ENCODE results near the gene TOMM20. TPM values are rescaled to one million over a fixed set of nuclear protein-coding genes. Genes with fewer than 3 reads are reported as not detected.
A peak's percentile ranks its signal among the peaks of the same experiment; 100 is the strongest.

TOMM20 gene
- total RNA-seq, 1 donor from 2014 or later: 143 TPM

GRCh38 chr1:235075048-235075776, 53.4 kb downstream of the TOMM20 start:
- Histone ChIP-seq H3K9ac (ENCODE audit: low read length) (peak overlapping the region; percentile 91), H3K9me3 (ENCODE audit: insufficient read depth, low read depth, low read length) (no peaks in the 10 kb centered on the region), H3K27me3 (ENCODE audit: insufficient read depth, low read length) (no peaks in the 10 kb centered on the region), H3K4me3 (ENCODE audit: insufficient read depth, low read depth, low read length) (peak overlapping the region; percentile 13), H3K4me2 (ENCODE audit: low read length) (peak overlapping the region; percentile 82), H4K20me1 (ENCODE audit: insufficient read depth, low read length) (no peaks in the 10 kb centered on the region), H3K36me3 (ENCODE audit: insufficient read depth, low read length) (no peaks in the 10 kb centered on the region), H2AFZ (ENCODE audit: low read depth, low read length) (peak overlapping the region; percentile 53), H3K79me2 (ENCODE audit: insufficient read depth, low read length) (no peaks in the 10 kb centered on the region), H3K4me1 (ENCODE audit: insufficient read depth, low read length) (peaks cover 43% of the 10 kb centered on the region), H3K27ac (ENCODE audit: low read depth, low read length) (peak overlapping the region; percentile 99)
- Mint-ChIP-seq H3K27ac (ENCODE audit: unreplicated experiment) (peak overlapping the region; percentile 91), H3K4me3 (ENCODE audit: unreplicated experiment) (no peak overlapping the region), H3K9me3 (ENCODE audit: unreplicated experiment) (no peaks in the 10 kb centered on the region), H3K36me3 (ENCODE audit: low read depth, unreplicated experiment) (no peaks in the 10 kb centered on the region), H3K4me1 (ENCODE audit: low read depth, unreplicated experiment) (peaks cover 24% of the 10 kb centered on the region), H3K27me3 (ENCODE audit: low read depth, unreplicated experiment) (no peaks in the 10 kb centered on the region)
- DNase-seq (ENCODE audit: low read depth): peak; percentile 96
- TF ChIP-seq CTCF (IDR thresholded peaks at IDR 0.05; ENCODE audit: insufficient read depth, low read depth, low read length): no peak
- no peak for TF ChIP-seq EZH2 (IDR thresholded peaks at IDR 0.05; ENCODE audit: insufficient read depth, low read length)
- no peak for FAIRE-seq

- Mint-ChIP-seq H3K36me3 (ENCODE audit: low read depth, unreplicated experiment) (no peaks in the 10 kb centered on the region), H3K4me3 (ENCODE audit: unreplicated experiment) (no peak overlapping the region), H3K27me3 (ENCODE audit: low read depth, unreplicated experiment) (no peaks in the 10 kb centered on the region), H3K9me3 (ENCODE audit: unreplicated experiment) (no peaks in the 10 kb centered on the region), H3K4me1 (ENCODE audit: low read depth, unreplicated experiment) (peaks cover 18% of the 10 kb centered on the region), H3K27ac (ENCODE audit: unreplicated experiment) (peak overlapping the region; percentile 91)
- DNase-seq (ENCODE audit: low read depth): peak; percentile 79
- peak overlapping the region; percentile 82 for H3K4me2 ChIP-seq (ENCODE audit: low read length)
- no peak for FAIRE-seq
- peak overlapping the region; percentile 91 for H3K9ac ChIP-seq (ENCODE audit: low read length)
- no peaks in the 10 kb centered on the region for H3K79me2 ChIP-seq (ENCODE audit: insufficient read depth, low read length)
- H3K36me3 ChIP-seq (ENCODE audit: insufficient read depth, low read length): no peaks in the 10 kb centered on the region
- H3K27ac ChIP-seq (ENCODE audit: low read depth, low read length): peak overlapping the region; percentile 99
- peak overlapping the region; percentile 53 for H2AFZ ChIP-seq (ENCODE audit: low read depth, low read length)
- no peaks in the 10 kb centered on the region for H4K20me1 ChIP-seq (ENCODE audit: insufficient read depth, low read length)
- H3K4me1 ChIP-seq (ENCODE audit: insufficient read depth, low read length): peaks cover 46% of the 10 kb centered on the region
- peak overlapping the region; percentile 13 for H3K4me3 ChIP-seq (ENCODE audit: insufficient read depth, low read depth, low read length)
- no peaks in the 10 kb centered on the region for H3K9me3 ChIP-seq (ENCODE audit: insufficient read depth, low read depth, low read length)
- no peak for TF ChIP-seq CTCF (IDR thresholded peaks at IDR 0.05; ENCODE audit: insufficient read depth, low read depth, low read length)
- H3K27me3 ChIP-seq (ENCODE audit: insufficient read depth, low read length): no peaks in the 10 kb centered on the region
These were observed 54.1 kb downstream of the TOMM20 start for GRCh38 chr1:235074523-235075047.

- no peaks in the 10 kb centered on the region for H3K9me3 ChIP-seq (ENCODE audit: insufficient read depth, low read depth, low read length)
- TF ChIP-seq EZH2 (IDR thresholded peaks at IDR 0.05; ENCODE audit: insufficient read depth, low read length) (no peak), CTCF (IDR thresholded peaks at IDR 0.05; ENCODE audit: insufficient read depth, low read depth, low read length) (no peak)
- peaks cover 44% of the 10 kb centered on the region for H3K4me1 ChIP-seq (ENCODE audit: insufficient read depth, low read length)
- Mint-ChIP-seq H3K27ac (ENCODE audit: unreplicated experiment) (peak overlapping the region; percentile 91), H3K4me3 (ENCODE audit: unreplicated experiment) (no peak overlapping the region), H3K36me3 (ENCODE audit: low read depth, unreplicated experiment) (no peaks in the 10 kb centered on the region), H3K9me3 (ENCODE audit: unreplicated experiment) (no peaks in the 10 kb centered on the region), H3K27me3 (ENCODE audit: low read depth, unreplicated experiment) (no peaks in the 10 kb centered on the region), H3K4me1 (ENCODE audit: low read depth, unreplicated experiment) (peaks cover 18% of the 10 kb centered on the region)
- no peaks in the 10 kb centered on the region for H3K27me3 ChIP-seq (ENCODE audit: insufficient read depth, low read length)
- H3K9ac ChIP-seq (ENCODE audit: low read length): peak overlapping the region; percentile 91
- H3K4me2 ChIP-seq (ENCODE audit: low read length): peak overlapping the region; percentile 82
- no peak overlapping the region for H2AFZ ChIP-seq (ENCODE audit: low read depth, low read length)
- no peak overlapping the region for H3K4me3 ChIP-seq (ENCODE audit: insufficient read depth, low read depth, low read length)
- no peak for DNase-seq (ENCODE audit: low read depth)
- H3K36me3 ChIP-seq (ENCODE audit: insufficient read depth, low read length): no peaks in the 10 kb centered on the region
- no peaks in the 10 kb centered on the region for H4K20me1 ChIP-seq (ENCODE audit: insufficient read depth, low read length)
- no peak for FAIRE-seq
- peak overlapping the region; percentile 99 for H3K27ac ChIP-seq (ENCODE audit: low read depth, low read length)
- H3K79me2 ChIP-seq (ENCODE audit: insufficient read depth, low read length): no peaks in the 10 kb centered on the region
These were observed 54.6 kb downstream of the TOMM20 start for GRCh38 chr1:235073968-235074522.
